T-helper 1 cell treated with Interleukin-12 subunit alpha and Interleukin-12 subunit beta and Interleukin-4 antibody, amounts not matched to agents 30 μg/mL and 1 μg/mL, for 36 hours (primary cell): ENCODE measurements around the gene MIB2.
"Not testable (repeated sequence)": the region's sequence is repeated elsewhere in the genome, so short reads cannot be mapped to it uniquely, and the experiment has no call there.

Source experiments
- H3K27ac Mint-ChIP-seq: one replicate; pipeline ENCODE4 v1.8.0; 2021; ENCODE audit warnings: mild to moderate bottlenecking, mixed read lengths
- H3K27me3 Mint-ChIP-seq: one replicate; pipeline ENCODE4 v1.8.0; 2021; ENCODE audit warnings: low read depth, mixed read lengths
- H3K36me3 Mint-ChIP-seq: one replicate; pipeline ENCODE4 v1.8.0; 2021; ENCODE audit warnings: low read depth, mixed read lengths
- H3K4me1 Mint-ChIP-seq: one replicate; pipeline ENCODE4 v1.8.0; 2021; ENCODE audit warnings: low read depth, mixed read lengths
- H3K4me3 Mint-ChIP-seq: one replicate; pipeline ENCODE4 v1.8.0; 2021; ENCODE audit warnings: mild to moderate bottlenecking, moderate library complexity, mixed read lengths
- H3K9me3 Mint-ChIP-seq: one replicate; pipeline ENCODE4 v1.8.0; 2021; ENCODE audit warnings: mixed read lengths

The MIB2 gene

DNA sequence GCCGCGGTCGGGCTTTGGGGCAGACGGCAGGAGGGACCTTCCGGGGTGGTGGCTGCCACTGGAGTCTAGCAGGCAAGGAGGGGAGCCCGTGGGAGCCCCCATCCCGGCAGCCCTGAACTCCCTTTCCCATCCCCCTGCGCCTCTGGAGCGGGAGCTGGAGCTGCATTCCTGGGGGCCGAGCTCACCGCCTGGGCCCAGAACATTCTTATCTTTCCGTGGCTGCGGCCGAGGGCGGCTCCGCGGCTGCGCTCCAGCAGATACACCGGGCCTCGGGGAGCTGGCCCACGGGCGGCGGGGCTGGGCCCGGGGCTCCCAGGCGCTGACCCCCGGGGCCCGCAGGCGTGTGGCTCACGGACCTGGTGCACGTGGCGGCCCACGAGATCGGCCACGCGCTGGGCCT is 18.1 kb downstream of the MIB2 start:
- H3K36me3 Mint-ChIP-seq, H3K9me3 Mint-ChIP-seq, H3K4me1 Mint-ChIP-seq, H3K27ac Mint-ChIP-seq, H3K27me3 Mint-ChIP-seq, H3K4me3 Mint-ChIP-seq: not testable (repeated sequence)

DNA sequence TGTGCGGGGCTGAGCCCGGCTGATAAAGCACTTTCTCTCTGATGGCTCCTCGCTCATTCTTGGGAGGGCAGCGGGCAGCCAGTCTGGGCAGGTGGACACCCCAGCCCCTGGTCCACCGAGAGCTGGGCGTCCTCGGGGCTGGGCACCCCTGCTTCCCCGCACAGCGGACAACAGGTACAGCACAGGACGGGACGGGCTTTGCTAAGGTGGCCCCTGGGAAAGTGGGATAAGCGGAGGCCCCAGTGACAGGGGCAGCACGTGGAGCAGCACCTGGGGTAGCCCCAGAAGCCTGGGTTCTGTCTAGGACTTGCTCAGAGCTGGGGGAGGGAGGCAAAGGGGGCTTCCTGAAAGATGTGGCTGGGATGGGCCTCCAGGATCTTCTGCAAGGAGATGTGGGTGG is 19.3 kb downstream of the MIB2 start:
- H3K9me3 Mint-ChIP-seq, H3K27me3 Mint-ChIP-seq, H3K4me3 Mint-ChIP-seq, H3K36me3 Mint-ChIP-seq, H3K27ac Mint-ChIP-seq, H3K4me1 Mint-ChIP-seq: not testable (repeated sequence)

DNA sequence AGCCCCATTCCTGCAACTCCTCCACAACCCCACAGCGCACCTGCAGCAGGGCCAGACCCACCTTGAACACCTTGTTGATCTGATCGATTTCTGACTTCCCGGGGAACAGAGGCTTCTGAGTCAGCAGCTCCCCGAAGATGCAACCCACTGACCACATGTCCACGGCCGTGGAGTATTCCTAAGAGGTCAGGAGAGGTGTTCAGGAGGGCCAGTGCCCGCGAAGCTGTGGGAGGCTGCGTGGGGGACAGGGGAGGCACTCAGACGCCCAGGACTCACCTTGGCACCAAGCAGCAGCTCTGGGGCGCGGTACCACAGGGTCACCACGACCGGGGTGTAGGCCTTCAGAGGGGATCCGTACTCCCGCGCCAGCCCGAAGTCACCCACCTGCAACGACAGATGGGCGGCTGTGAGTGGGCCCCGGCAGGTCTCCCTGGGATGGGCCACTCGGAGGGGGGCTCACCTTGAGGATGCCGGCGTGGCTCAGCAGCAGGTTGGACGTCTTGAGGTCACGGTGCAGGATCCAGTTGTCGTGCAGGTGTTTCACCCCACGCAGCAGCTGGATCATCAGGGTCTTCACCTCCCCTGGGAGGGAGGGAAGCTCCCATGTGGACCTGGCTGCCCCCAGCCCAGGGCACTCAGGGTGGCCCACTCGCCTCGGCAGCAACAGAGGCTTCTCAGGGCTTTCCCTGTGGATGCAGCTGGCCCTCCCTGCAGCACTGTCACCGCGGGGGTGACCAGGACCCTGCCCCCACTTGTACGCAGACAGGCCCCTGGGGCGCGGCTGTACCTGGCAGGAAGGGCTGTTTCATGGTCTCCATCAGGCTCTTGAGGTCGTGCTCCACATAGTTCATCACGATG is 21.6 kb downstream of the MIB2 start:
- H3K4me3 Mint-ChIP-seq, H3K9me3 Mint-ChIP-seq, H3K4me1 Mint-ChIP-seq, H3K27me3 Mint-ChIP-seq, H3K36me3 Mint-ChIP-seq, H3K27ac Mint-ChIP-seq: not testable (repeated sequence)

DNA sequence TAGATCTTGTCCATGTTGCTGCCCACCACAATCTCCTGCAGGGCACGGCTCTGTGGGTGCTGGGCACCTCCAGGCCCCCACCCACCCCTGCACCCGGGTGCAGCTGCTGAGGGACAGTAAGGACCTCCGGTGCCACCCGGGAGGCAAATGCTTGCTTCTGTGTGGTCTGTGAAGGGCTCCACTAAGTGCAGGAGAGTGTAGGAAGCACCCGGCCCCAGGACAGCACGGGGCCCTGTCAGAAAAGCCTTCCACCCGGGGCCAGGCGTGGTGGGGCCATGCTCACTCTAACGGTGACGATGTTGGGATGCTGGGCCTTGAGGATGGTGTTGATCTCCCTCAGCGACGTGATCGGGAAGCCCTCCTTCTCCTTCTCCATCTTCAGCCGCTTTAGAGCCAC is 22.2 kb downstream of the MIB2 start:
- H3K4me3 Mint-ChIP-seq, H3K9me3 Mint-ChIP-seq, H3K27ac Mint-ChIP-seq, H3K4me1 Mint-ChIP-seq, H3K36me3 Mint-ChIP-seq, H3K27me3 Mint-ChIP-seq: not testable (repeated sequence)

GRCh38 chr1:1638528-1638927 is 23.2 kb downstream of the MIB2 start:
- H3K9me3 Mint-ChIP-seq, H3K27ac Mint-ChIP-seq, H3K4me1 Mint-ChIP-seq, H3K27me3 Mint-ChIP-seq, H3K36me3 Mint-ChIP-seq, H3K4me3 Mint-ChIP-seq: not testable (repeated sequence)

GRCh38 chr1:1639368-1639767 is 24.1 kb downstream of the MIB2 start:
- H3K4me3 Mint-ChIP-seq, H3K27me3 Mint-ChIP-seq, H3K27ac Mint-ChIP-seq, H3K36me3 Mint-ChIP-seq, H3K9me3 Mint-ChIP-seq, H3K4me1 Mint-ChIP-seq: not testable (repeated sequence)

- H3K4me1 Mint-ChIP-seq, H3K9me3 Mint-ChIP-seq, H3K36me3 Mint-ChIP-seq: not testable (repeated sequence)
Measured at GRCh38 chr1:1640081-1640480, 24.8 kb downstream of the MIB2 start.

GRCh38 chr1:1640711-1641461 is 25.6 kb downstream of the MIB2 start:
- H3K9me3 Mint-ChIP-seq, H3K4me1 Mint-ChIP-seq, H3K36me3 Mint-ChIP-seq, H3K27ac Mint-ChIP-seq, H3K4me3 Mint-ChIP-seq, H3K27me3 Mint-ChIP-seq: not testable (repeated sequence)

More at GRCh38 chr1:1640081-1640480, 24.8 kb downstream of the MIB2 start:
- H3K27ac Mint-ChIP-seq, H3K4me3 Mint-ChIP-seq, H3K27me3 Mint-ChIP-seq: not testable (repeated sequence)

DNA sequence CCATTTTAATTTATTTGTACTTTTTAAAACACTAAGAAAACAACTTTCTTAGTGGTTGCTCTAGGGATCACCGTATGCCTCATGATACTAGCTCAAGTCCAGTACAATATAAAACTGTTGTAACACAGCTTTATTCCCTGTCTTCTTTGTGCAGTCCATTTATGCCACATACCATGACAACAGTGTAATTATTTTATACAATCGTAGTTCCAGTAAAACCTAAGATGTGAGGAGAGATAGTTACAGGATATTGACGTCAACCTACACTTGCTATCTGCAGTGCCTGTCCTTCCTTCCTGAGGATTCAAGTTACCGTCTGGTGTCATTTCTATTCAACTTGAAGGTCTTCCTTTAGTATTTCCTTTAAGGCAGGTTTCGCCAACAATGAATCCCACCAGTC is 31.0 kb downstream of the MIB2 start:
- not testable (repeated sequence) for H3K4me3 Mint-ChIP-seq, H3K4me1 Mint-ChIP-seq, H3K9me3 Mint-ChIP-seq, H3K27me3 Mint-ChIP-seq, H3K27ac Mint-ChIP-seq
- H3K36me3 Mint-ChIP-seq, result peaks cover 34% of the 10 kb centered on the region

DNA sequence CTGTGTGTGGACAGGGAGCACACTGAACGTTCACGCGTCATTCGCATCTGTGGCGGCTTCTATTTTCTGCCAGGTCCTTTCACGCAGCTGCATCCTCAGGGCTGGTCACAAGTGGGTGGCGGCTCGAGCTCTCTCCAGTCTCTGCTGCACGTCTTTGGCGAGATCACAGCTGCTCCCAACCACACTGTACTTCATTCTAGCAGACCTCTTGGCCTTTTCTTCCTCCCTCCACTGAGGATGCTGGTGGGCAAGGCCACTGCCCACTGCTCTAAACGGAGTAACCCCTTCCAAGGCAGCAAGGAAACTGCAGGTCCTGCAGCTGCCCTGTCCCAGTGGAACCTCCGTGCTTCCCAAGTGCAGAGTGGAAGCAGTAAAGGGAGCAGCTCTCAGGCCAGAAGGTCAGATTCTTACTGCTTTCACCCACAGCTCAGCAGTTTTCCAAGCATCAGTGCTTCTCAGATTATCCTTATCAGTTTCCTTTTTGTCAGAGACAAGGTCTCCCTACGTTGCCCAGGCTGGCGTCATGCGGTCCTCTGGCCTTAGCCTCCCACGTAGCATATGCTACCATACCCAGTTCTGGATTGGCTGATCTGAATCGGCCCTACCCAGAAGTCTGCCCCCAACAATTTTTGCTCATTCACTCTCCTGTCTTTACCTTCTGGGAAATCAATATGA is 32.4 kb downstream of the MIB2 start:
- not testable (repeated sequence) for H3K9me3 Mint-ChIP-seq, H3K4me3 Mint-ChIP-seq, H3K27ac Mint-ChIP-seq, H3K27me3 Mint-ChIP-seq, H3K4me1 Mint-ChIP-seq
- peaks cover 43% of the 10 kb centered on the region for H3K36me3 Mint-ChIP-seq

- H3K27ac Mint-ChIP-seq, H3K27me3 Mint-ChIP-seq, H3K4me1 Mint-ChIP-seq, H3K9me3 Mint-ChIP-seq, H3K4me3 Mint-ChIP-seq: not testable (repeated sequence)
- peaks cover 43% of the 10 kb centered on the region for H3K36me3 Mint-ChIP-seq
Measured at GRCh38 chr1:1648265-1648664, 33.0 kb downstream of the MIB2 start.

DNA sequence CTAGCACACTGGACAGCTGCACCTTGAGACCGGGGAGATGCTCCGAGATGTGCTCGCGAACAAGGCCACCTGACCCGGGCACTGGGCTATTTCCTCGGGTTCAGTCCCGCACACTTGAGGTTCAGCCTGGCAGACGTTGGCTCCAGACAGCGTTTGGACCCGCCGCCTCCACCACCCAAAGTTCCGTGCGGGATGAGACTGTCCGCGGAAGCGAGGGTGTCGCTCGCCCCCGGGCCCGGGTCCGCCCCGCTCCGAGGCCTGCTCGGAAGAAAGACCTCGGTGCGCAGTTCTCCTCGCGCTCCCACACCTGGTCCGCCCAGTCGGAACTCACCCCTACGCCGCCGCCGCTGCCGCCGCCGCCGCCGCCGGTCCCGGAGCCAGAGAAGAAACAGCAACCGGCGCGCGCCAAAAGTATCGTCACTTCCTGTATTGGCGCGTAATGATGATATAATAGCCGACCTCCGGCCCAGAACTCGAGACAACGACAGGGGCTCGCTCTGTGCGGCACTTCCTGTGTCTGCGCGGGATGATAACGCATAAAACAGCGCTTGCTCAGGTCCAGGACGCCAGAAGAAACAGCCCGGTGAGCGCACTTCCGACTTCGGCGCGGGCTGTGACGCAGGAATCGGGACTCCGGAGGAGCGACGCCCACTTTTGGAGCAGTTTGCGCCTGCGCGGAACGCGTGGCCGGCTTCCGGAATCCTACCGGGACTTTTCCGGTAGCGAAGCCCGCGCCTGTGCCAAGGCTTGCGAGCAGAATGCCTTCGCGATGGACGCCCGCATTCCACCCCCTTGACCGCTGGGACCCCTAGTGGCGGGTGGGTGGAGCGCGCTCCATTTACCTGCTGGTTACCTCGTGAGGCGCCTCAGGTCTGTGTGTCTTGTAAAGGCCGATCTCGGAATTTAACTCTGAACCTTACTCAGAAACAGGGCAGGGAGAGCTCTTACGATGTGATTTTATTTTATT is 43.6 kb downstream of the MIB2 start, which contains the start of gene CDK11B:
Gene CDK11B, minus strand, starts transcription at position 422 of the 967 bp plus-strand sequence. CDS start 1,519 bp downstream, outside the sequence.
- not testable (repeated sequence) for H3K36me3 Mint-ChIP-seq, H3K27me3 Mint-ChIP-seq, H3K9me3 Mint-ChIP-seq, H3K4me1 Mint-ChIP-seq
- Mint-ChIP-seq H3K4me3 (peak within 1 kb of the TSS; percentile 90), H3K27ac (peak within 1 kb of the TSS; percentile 100)

GRCh38 chr1:1662392-1662791 is 47.1 kb downstream of the MIB2 start:
- H3K36me3 Mint-ChIP-seq, H3K27ac Mint-ChIP-seq, H3K27me3 Mint-ChIP-seq, H3K4me1 Mint-ChIP-seq, H3K4me3 Mint-ChIP-seq, H3K9me3 Mint-ChIP-seq: not testable (repeated sequence)

GRCh38 chr1:1662830-1663560 is 47.7 kb downstream of the MIB2 start:
- not testable (repeated sequence) for H3K27me3 Mint-ChIP-seq, H3K4me3 Mint-ChIP-seq

More at GRCh38 chr1:1662830-1663560, 47.7 kb downstream of the MIB2 start:
- H3K9me3 Mint-ChIP-seq, H3K27ac Mint-ChIP-seq, H3K36me3 Mint-ChIP-seq, H3K4me1 Mint-ChIP-seq: not testable (repeated sequence)
